Hepatic stellate cell (primary cell): ENCODE results near the gene NEK1.

ENCODE experiments used
- DNase-seq: peaks from one replicate; pipeline ENCODE4 v3.0.0; 2011; ENCODE audit warnings: low spot score

NEK1 gene

DNA sequence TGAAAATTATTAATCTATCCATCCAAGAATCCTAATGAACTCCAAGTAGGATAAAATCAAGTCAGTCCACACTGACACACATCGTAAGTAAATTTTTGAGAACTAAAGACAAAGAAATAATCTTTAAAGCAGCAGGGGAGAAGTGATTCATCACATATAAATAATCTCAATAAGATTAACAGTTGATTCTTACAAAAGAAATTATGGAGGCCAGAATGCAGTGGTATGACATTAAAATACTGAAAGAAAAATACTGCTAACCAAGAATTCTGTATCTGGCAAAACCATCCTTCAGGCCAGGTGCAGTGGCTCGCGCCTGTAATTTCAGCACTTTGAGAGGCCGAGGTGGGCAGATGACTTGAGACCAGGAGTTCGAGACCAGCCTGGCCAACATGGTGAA is 245.6 kb downstream of the NEK1 start:
- no peak for DNase-seq

DNA sequence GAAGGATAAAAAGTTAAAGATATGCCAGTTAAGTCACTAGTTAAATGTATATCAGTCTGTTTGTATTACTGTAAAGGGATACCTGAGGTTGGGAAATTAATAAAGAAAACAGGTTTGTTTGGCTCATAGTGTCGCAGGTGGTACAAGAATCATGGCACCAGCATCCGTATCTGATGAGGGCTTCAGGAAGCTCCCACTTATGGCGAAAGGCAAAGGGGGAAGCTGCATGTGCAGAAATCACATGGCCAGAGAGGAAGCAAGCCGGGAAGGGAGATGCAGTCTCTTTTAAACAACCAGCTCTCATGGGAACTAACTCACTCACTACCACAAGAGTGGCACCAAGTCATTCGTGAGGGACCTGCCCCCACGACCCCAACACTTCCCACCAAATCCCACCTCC is 249.8 kb downstream of the NEK1 start:
- DNase-seq: no peak

DNA sequence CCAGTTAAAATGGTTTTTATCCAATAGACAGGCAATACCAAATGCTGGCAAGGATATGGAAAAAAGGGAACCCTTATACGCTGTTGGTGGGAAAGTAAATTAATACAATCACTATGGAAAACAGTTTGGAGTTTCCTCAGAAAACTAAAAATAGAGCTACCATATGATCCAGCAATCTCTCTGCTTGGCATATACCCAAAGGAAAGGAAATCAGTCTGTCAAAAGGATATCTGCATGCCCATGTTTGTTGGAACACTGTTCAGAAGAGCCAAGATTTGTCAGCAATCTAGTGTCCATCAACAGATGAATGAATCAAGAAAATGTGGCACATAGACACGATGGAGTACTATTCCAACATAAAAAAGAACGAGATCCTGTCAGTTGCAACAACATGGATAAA is 250.6 kb downstream of the NEK1 start:
- DNase-seq: no peak

DNA sequence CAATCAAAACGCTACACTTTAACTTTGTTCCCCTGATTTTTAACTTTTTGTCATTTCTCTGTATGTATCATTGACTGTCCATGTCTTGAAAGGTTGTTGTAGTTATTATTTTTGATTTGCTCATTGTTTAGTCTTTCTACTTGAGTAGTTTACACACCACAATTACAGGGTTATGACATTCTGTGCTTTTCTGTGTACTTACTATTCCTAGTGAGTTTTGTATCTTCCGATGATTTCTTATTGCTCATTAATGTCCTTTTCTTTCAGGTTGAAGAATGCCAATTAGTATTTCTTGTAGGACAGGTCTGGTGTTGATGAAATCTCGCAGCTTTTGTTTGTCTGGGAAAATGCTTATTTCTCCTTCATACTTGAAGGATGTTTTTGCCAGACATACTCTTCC is 252.4 kb downstream of the NEK1 start:
- no peak for DNase-seq

DNA sequence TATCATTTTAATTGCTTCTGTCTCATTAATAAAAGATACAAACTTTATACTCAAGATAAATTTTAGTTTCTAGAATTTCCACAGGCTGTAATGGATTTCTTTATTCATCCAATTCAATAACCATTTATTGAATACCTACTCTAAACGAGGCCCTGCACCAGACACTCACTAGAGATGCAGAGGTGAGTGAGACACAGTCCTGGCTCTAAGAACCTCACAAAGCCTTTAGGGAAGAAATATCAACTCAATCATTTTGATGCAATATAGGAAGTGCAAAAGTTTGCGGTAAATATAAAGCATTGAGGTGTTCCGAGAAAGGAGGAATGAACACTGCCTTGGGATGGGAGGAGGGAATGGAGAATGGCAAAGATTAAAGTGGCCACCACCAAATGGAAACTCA is 260.0 kb downstream of the NEK1 start:
- no peak for DNase-seq

DNA sequence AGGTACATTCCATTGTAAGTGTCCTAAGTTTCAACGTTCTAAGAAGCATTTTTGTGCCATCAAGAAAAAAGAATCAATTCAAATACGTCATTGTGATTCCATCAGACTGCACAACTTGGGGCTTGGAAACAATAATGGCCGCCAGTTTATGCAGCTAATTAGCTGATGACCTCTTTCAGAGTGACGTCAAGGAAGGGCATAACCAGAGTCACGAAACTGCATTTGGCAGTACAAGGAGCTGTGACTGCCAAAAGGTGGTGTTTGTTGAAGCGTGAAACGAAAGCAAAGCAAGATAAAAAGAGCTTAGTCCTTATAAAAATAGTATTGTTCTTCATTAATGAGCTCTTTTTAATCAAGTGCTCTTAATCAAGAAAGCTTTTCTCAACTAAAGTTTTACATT is 260.5 kb downstream of the NEK1 start:
- no peak for DNase-seq

DNA sequence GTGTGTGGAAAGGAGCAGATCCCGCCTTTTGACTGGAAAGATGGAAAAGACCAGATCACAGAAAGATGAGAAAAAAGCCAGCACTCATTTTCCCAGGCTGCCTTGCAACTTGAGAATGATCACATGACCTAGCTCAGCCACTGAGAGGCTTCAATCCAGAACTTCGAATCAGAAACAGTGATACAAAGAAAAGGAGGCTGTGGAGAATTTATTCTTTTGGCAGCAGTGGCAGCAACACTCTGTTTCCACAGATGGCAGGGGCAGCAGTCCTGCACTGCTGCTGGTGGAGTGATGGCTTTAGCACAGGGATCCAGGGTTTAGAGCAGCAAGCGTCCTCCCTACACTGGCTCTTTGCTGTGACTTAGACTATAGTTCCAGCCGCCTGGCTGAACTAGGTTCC is 263.8 kb downstream of the NEK1 start:
- no peak for DNase-seq

DNA sequence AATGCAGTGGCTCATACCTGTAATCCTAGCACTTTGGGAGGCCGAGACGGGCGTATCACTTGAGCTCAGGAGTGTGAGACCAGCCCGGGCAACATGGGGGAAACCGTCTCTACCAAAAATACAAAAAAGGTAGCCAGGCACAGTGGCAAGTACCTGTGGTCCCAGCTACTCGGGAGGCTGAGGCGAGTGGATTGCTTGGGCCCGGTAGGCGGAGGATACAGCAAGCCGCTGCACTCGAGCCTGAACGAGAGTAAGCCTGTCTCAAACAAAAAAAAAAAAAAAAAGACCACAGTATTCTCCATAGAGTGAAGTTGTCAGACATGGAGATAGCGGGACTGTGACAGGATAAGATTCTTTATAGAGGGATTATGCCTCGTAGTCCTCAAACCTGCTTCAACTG is 265.5 kb downstream of the NEK1 start:
- no peak for DNase-seq

DNA sequence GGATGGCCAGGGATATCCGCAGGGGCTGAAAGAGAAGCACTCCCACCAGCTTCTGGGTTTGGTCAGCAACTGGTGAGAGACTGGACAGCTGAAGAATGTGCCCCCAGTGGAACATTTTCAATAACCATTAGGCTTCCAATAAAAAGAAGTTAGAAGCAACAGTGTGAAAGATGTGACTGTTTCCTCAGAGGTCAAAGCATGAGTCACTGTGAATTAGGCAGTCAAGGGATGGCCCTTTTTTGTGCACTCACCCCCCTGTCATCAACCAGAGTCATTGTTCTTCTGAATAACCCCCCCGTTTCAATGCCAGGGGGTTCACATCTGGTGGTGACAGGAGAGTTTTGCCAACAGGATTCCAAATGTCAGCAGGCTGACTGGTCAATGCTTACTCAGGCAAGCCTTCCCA is 267.1 kb downstream of the NEK1 start:
- DNase-seq: peak; percentile 14
